ENCODE data around the gene ESD.

GRCh38 chr13:46816371-46816770 lies 19.4 kb upstream of the ESD start:
- TF ChIP-seq CTCF (IDR thresholded peaks at IDR 0.05; ENCODE audit: low read length) (no peak), EZH2 (IDR thresholded peaks at IDR 0.05; ENCODE audit: borderline replicate concordance, low read length) (no peak)

Measured in OCI-LY1 (cell line).